HG03108 (cell line): ENCODE results near the gene SLC36A4.
"Not testable (repeated sequence)": the region's sequence is repeated elsewhere in the genome, so short reads cannot be mapped to it uniquely, and the experiment has no call there.

Source experiments
- ATAC-seq: cut with Tn5 transposase; IDR thresholded peaks from one replicate; pipeline ENCODE4 v1.9.1; 2021; ENCODE audit warnings: moderate library complexity; ENCODE audit not compliant: unreplicated experiment

The SLC36A4 gene

DNA sequence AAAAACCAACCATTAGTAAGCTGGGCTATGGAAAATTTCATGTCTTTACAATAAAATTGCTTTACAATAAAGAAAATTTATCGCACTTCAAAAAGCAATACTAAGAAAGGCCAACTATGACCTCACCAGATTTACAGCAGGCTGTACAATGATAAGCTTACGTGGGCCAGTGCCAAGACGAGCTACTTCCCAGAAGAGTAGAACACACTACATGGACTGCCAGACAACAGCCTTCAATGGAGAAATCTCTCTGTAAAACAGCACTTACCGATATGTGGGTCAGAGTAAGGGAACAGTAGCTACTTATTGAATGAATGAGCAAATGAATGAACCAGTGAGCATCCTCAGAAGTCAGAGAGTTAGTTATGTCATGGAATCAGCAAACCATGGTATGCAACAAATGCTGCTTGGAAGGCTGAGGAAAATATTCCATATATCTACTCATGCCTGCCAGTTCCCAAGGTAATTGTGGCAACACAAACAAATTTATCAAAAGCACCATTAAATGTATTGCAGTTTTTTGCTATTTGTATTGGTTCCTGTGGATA, 74.4 kb downstream of the SLC36A4 start:
- no peak for ATAC-seq

DNA sequence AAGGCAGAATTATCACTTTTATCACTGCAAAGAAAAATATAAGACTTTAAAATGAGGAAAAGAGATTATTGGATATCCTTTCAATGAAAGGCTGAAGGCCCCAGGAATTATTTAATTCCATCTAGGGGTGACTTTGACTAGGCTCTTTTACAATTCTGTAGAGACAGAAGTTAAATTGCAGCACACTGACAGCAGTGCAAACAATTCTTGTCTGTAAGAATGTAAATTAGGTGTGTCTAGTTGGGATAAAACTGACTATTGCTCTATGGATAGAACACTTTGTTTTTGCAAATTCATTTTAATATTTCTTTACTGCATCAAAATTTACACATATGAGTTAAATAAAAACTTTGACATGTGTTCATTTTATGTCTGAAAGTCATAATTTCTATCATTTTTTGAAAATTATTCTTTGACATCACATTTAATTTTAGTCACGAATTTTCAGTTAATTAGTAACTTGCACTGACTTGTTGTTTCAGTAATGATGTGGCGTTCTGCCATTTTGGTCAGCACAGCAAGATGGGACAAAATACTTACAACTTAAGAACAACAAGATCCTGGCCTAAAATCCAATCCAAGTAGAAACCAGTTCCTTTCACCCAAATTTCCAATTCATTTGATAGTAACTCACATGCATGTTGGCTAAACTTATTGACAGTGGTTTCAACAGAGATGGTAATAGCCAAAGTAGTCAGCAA, 75.1 kb downstream of the SLC36A4 start:
- ATAC-seq = no peak

- ATAC-seq = no peak
Measured at GRCh38 chr11:93118276-93118675, 79.5 kb downstream of the SLC36A4 start.

DNA sequence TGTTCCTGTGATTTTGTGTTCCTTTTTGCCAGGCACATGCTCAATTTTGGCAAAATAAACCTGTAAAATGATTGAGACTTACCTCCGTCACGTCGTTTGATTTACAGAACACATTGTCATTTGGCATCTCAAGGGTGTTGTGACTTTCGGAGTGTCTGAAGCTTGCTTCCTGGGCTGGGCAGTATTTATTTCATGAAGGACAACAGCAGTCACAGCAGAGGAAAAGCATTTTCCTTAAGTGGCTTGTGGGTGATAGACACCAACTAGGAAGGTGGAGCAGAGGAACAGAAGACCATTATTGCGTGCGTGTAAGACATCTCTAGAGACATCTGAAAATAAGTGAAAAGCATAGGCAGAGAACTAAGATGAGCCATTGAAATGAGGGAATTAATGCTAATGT, 80.2 kb downstream of the SLC36A4 start:
- ATAC-seq = no peak

- ATAC-seq = no peak
Measured at GRCh38 chr11:93116641-93117441, 81.0 kb downstream of the SLC36A4 start.

DNA sequence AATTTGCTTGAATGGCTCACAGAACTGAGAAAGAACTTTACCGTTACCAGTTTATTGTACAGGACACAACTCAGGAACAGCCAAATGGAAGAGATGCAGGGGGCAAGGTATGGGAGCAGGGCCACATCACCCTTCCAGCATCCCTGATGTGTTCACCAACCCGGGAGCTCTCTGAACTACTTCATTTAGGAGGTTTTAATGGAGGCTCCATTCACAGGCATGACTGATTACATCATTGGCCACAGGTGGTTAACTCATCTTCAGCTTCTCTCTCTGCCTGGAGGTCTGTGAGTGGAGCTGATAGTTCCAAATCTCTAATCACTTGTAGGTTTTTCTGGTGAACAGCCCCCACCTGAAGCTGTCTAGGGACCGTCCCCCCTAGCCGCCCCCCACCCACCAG, 83.5 kb downstream of the SLC36A4 start:
- no peak for ATAC-seq

- no peak for ATAC-seq
Measured at GRCh38 chr11:93113824-93114223, 84.0 kb downstream of the SLC36A4 start.

DNA sequence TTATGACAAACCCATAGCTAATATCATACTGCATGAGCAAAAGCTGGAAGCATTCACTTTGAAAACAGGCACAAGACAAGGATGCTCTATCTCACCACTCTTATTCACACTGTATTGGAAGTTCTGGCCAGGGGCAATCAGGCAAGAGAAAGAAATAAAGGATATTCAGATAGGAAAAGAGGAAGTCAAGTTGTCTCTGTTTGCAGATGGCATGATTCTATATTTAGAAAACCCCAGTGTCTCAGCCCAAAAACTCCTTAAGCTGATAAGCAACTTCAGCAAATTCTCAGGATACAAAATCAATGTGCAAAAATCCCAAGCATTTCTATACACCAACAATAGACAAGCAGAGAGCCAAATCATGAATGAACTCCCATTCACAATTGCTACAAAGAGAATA, 86.6 kb downstream of the SLC36A4 start:
- not testable (repeated sequence) for ATAC-seq

DNA sequence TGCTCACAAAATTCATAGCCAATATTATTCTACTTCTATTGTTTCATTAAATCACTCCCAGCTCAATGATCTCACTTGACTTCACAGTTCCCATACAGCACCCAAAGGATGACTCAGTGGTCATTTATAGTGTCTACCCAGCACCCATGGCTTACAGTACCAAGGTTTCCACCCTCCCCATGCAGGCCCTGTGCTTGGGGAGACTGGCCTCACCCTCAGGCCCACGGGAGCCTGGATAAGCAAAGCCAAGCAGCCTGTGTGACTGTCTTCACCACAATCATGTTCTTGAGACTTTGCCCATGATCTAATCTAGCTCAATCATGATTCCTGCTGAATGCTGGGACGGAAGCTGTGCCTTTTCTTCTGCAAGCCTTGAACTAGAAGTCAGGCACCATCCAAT, 97.6 kb downstream of the SLC36A4 start:
- ATAC-seq = no peak

- no peak for ATAC-seq
Measured at GRCh38 chr11:93099806-93100205, 98.0 kb downstream of the SLC36A4 start.
